Measurements from ENCODE around the gene DHX9.

The DHX9 gene

DNA sequence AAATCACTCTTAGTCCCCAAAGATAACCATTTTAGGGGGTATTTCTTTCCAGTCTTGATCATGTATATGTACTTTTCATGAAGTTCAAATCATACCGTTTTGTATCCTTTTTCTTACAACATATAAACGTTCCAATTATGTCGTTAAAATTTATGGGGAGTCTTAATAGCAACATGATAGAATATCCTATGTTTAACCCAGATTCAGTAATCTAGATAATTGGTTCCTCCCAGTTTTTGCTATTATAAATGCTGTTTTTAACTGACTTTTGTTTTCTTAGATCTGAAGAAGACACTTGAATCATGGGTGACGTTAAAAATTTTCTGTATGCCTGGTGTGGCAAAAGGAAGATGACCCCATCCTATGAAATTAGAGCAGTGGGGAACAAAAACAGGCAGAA lies 3.1 kb downstream of the DHX9 start:
- no peak for FAIRE-seq

DNA sequence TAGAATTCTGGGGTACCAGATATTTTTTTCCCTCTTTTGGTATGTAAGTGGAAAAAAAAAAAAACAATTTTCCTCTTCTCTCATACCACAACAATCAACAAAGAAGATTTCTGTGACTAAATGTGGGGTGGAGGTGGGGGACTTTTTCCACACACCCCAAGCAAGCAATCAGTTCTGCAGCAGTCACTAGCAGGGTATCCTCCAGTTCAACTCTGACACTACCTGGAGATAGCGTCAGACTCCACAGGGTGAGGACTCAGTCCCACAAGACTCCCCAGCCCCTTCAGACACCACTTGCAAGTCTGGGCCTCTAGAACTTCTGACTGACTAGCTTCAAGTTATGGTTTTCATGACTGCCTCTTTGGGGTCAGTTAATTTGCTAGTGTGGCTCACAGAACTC lies 6.2 kb downstream of the DHX9 start:
- no peak for FAIRE-seq

DNA sequence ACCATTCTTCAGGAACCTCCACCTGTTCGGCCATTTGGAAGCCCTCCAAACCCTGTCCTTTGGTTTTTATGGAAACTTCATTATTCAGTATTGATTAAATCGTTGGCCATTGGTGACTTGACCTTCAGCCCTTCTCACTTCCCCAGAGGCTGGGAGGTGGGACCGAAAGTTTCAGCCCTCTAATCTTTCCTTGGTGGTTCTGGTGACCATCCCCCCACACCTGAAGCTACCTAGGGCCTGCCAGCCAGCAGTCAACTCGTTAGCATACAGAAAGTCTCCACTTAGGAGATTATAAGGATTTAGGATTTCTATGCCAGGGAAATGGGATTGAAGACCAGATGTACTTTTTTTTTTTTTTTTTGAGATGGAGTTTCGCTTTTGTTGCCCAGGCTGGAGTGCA lies 6.7 kb downstream of the DHX9 start:
- no peak for FAIRE-seq

DNA sequence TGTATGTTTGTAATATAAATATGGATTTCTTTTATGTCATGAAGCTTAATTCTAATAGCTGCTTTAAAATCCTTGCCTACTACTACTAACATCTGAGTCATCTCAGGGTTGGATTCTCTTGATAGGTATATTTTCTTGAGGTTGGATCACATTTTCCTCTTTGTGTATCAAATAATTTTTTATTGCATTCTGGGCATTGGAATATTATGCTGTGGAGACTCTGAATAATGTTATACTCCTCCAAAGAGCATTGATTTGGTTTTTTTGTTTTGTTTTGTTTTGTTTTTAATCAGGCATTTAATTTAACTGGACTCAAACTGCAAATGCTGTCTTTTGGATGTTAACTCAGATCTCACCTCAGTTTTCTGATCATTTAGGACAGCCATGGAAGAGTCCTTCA lies 8.0 kb downstream of the DHX9 start:
- FAIRE-seq = no peak

DNA sequence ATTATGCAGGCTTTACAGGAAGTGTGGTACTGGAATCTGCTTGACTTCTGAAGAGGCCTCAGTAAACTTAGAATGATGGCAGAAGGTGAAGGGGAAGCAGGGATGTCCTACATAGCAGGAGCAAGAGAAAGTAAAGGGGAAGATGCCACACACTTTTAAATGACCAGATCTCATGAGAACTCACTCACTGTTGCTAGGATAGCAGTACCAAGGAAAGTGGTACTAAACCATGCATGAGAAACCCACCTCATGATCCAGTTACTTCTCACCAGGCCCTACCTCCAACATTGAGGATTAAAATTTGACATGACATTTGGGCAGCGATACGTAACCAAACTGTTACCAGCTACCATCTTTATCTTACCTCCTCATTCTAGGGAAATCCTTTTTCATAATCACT lies 9.6 kb downstream of the DHX9 start:
- FAIRE-seq = no peak

DNA sequence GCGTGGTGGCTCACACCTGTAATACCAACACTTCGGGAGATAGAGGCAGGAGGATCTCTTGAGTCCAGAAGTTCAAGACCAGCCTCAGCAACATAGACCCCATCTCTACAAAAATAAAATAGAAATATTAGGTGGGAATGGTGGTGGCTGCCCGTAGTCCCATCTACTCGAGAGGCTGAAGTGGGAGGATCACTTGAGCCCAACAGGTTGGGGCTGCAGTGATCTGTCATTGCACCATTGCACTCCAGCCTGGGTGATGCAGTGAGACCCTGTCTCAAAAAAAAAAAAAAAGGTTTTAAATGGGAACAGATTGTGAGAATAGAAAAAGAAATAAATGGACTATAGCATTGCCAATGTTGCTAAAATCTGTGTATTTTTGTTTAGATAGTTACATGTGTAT lies 11.2 kb downstream of the DHX9 start:
- FAIRE-seq = no peak

DNA sequence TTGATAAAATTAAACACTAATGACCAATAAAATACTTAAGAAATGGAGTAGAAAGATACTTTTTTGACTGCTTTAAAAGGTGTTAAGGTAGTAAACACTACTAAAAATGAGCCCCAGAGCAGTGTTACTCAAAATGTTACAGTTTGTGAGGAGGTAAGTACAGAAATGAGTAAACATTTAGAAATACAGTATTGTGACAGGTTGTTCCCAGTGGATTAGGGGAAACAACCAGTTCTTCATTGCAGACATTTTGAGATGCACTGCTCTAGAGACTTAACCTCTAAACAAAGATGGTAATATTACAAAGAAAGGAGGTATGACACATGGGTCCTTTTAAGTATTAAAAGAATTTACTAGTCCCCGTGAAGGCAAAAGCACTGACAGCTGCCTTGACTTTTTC lies 12.7 kb downstream of the DHX9 start:
- no peak for FAIRE-seq

DNA sequence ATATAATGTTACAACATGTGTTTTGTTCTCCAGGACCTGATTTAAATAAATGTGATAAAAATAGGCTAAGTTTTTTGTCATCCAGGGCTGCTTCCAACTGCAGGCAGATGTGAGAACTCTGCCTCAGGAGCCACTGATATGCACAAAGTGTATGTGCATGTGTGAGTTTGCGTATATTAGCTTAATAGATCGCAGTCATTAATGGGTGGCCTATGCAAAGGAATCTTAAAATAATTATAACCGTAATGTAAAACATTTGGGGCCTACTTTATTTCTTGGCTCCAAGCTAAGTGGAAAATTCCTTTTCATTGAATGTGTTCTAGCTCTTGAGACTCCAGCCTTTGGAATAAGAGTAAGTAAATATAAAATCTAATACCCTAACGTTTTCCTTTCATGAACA lies 16.8 kb downstream of the DHX9 start:
- FAIRE-seq = no peak

DNA sequence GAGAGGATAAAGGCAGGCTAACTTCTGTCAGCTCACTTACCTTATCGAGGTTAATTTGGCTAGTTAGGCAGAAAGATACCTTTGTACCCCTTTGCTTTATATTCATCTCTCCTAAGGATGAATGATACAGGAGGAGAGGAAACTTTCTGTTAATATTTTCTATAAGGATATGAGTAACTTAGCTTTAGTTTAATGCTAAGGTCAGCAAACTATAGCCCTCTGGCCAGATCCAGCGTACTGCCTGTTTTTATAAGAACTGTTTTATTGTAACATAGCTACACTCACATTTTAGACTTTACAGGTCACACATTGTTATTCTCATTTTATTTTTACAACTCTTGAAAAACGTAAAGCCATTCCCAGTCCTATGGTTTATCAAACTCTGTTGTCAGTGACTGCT lies 18.1 kb downstream of the DHX9 start:
- FAIRE-seq = no peak

DNA sequence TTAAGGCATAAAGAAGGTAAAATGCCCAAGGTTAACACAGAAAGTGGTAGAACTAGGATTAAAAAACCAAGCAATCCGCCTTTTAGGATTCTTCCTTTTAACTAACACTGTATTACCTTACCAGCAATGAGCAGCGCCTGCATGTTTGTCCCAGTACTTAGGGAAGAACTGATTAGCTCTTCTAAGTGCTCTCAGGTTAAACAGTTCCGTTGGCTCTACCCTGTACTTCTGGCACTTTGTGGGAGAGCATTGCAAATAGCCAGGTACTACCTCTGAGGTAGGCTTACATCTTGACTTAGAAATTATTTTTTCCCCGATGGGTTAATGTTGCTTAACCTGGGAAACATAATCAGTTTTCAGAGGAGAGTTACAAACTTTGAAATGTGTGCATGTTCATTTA lies 21.5 kb downstream of the DHX9 start:
- no peak for FAIRE-seq

DNA sequence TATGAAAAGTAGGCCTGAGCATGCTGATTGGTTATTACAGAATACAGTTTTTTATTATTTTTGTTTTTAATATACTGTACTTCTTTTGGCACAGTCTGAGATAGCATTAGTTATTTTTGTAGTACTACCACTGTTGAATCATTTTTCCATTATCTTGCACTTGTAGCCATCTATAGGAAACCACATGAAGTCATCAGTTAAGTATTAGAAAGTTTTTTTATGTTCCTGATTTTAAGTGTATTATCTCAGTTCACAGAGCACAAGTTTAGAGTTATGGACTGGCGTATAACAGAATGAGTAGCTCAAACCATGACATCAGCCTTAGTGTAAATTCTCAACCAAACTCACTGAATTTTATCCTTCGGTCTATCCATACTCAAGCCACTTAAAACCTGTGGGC lies 22.8 kb downstream of the DHX9 start:
- no peak for FAIRE-seq

DNA sequence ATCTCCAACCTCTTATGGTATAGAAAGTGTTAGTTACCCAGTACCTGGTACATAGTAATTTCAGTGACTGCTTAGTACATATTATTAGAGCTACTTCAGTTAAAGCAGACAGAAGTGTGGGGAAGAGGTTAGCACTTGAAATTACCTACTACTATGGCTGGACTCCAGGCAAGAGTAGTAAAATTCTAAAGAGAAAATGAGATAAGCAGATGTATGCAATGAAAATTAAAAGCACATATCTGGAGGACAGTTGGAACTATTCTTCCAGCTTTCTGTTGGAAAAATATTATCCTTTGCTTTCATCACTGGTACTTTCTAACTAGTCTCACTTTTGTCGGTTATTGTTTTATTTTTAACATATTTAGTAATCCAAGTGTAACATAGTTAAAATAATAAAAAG lies 23.7 kb downstream of the DHX9 start:
- no peak for FAIRE-seq

DNA sequence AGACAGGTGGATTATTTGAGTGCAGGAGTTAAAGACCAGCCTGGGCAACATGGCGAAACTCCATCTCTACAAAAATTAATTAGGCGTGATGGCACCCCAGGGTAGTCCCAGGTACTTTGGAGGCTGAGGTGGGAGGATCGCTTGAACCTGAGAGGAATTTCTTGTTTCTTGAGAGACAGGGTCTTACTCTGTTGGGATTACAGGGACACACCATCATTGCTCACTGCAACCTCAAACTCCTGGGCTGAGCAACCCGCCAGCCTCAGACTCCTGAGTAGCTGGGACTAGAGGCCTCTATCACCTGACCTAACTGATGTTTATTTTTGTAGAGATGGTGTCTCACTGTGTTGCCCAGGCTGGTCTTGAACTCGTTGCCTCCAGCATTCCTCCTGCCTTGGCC lies 24.8 kb downstream of the DHX9 start:
- no peak for FAIRE-seq

DNA sequence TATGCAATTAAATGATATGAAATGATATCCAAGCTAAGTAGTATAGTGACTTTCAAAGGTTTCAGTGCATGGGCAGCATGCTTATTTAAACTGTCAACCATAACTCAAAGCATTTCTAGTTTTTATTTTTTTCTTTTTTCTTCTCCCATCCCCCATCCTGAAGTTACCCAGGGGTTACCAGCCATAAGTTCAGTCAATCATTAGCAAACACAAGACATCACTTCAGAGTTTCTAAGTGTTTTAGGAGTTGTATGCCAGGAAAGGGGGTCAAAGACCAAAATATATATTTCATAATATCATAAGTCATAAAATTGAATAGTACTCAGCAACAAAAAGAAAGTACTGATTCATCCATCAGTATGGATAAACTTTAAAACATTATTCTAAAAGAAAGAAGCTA lies 28.7 kb downstream of the DHX9 start:
- FAIRE-seq = no peak

DNA sequence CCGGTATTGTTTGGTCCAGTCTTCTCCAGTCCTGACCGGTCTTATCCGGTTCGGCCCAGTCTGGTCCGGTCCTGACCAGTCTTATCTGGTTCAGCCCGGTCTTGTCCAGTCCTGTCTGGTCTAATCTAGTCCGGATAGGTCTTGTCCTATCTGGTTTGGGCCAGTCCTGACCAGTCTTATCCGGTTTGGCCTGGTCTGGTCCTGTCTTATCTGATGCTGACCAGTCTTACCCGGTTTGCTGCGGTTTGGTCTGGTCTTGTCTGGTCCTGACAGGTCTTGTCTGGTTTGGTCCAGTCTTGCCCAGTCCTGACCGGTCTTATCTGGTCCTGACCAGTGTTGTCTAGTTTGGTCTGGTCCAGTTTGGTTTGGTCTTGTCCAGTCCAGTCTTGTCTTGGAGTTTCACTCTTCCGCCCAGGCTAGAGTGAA lies 30.1 kb downstream of the DHX9 start:
- no peak for FAIRE-seq

DNA sequence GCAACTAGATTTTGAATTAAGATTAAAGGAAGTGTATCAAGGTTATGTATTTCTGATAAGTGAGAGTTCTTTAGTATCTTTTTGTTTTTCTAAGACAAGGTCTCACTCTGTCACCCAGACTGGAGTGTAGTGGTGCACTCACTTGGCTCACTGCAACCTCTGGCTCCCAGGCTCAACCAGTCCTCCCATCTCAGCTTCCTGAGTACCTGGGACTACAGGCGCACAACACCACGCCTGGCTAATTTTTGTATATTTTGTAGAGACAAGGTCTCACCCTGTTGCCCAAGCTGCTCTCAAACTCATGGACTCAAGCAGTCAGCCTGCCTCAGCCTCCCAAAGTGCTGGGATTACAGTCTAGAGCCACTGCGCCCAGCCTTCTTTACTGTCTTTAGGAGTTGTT lies 33.7 kb downstream of the DHX9 start:
- no peak for FAIRE-seq

DNA sequence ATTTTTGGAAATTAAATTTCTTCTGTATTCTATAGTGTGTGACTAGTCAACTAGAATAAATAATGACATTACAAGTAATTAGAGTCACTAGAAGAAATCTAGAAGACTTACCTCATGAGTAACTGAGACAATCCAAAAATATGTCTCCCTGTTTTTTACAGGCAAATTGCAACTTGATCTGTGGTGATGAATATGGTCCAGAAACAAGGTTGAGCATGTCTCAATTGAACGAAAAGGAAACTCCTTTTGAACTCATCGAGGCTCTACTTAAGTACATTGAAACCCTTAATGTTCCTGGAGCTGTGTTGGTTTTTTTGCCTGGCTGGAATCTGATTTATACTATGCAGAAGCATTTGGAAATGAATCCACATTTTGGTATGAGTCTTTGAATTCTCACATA lies 36.7 kb downstream of the DHX9 start:
- no peak for FAIRE-seq

DNA sequence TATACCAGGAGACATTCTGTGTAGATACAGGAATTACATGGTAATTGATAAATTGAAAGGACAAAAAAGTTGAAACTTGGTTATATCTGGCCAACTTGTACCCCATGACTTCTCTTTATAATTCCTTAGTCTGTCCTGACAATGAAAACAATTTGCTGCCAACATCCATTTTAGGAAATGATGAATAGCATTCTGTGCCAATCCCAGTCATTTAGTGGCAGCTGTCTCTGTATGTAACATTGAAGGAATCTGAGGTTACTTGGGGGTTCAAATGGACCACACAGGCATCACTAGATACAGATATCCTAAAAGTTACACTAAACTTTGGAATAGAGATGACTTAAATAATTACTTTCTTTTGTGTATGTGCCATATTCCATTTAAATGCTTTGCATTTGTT lies 38.2 kb downstream of the DHX9 start:
- FAIRE-seq = no peak

DNA sequence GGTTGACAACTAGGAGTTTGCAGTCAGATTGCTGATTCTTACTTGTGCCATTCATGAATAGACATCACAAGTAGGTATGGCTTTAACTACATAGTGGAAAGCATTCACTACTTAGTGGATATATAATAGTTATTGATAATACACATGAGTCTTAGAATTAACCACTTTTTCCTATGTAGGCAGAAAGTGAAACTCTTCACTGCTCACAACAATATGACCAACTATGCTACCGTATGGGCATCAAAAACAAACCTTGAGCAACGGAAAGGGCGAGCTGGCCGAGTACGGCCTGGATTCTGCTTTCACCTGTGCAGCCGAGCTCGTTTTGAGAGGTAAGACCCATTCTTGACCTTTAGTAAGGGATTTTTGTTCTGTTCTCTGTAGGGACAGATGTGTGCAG lies 38.7 kb downstream of the DHX9 start:
- no peak for FAIRE-seq

DNA sequence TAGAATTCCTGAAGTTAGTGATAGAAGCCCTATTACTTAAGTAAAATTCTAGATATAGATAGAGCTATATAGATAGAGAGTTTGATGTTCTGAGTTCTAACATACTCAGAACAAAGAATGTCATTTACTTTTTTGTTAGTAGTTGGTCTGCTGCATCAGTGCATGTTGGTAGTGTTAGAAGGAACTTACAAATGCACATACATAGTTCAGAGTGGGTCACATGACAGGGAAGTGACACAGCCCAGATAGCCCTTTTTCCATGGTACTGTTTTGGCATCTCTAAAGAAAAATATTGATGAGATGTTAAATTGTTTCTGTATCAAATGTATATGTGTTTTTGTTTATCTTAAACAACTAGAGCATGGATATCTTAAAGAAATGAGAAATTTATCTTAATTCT lies 45.7 kb downstream of the DHX9 start:
- FAIRE-seq = no peak

DNA sequence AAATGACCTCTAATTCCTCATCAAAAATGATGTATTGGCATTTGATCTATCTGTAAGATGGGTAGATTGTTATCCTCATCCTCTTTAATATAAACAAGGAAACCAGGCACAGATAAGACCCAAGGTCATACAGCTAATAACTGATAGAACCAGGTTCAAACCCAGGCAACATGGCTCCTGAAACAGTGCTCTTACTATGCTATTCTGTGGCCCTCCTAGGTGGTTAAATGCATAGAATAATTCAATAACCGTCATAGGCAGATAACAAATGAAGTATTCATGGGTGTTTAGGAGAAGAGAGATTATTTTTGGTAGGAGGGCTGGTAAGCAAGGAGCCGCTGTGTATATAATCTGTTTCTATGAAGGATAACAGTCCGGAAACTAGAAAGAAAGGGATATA lies 46.4 kb downstream of the DHX9 start:
- FAIRE-seq = no peak

DNA sequence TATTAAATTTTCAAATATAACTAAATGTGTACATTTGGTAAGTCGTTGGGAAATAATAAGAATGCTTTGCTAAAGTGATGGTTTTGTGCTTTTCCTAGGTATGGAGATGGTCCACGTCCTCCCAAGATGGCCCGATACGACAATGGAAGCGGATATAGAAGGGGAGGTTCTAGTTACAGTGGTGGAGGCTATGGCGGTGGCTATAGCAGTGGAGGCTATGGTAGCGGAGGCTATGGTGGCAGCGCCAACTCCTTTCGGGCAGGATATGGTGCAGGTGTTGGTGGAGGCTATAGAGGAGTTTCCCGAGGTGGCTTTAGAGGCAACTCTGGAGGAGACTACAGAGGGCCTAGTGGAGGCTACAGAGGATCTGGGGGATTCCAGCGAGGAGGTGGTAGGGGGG lies 47.8 kb downstream of the DHX9 start:
- no peak for FAIRE-seq

DNA sequence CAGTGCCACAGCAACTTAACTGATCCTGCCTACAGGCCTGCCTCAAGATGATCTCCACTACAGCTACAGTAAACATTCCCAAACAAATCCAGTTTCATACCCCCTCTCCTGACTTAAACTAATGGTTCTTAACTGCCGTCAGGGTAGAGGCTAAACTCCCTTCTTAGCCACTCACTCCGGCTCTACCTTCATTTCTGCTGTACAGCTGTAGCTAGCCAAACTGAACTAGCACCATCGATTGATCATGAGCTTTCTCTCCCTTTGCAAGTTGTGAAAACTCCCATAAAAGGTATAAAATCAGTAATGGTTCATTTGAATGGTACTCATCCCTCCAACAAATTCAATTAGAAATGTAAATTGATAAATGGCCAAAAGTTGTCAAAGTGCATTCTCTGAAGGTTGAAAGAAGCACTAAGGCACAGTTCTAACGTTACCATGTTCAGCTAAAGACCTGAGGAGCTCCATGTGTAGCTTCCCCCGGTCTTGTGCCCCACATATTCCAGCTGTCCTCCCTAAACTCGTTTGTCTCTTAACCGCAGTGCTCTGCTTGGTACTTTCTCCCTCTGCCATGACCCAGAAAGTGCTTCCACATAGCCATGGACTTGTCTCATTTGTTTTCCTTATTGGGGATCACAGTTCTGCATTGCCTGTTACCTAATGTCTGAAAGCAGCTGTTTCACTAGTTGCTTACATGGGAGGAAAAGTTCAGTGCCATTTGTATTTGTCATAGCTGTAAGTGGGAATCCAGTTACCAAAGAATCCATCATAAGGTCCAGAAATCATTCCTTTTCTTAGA lies 49.8 kb downstream of the DHX9 start:
- FAIRE-seq = peak; percentile 73

DNA sequence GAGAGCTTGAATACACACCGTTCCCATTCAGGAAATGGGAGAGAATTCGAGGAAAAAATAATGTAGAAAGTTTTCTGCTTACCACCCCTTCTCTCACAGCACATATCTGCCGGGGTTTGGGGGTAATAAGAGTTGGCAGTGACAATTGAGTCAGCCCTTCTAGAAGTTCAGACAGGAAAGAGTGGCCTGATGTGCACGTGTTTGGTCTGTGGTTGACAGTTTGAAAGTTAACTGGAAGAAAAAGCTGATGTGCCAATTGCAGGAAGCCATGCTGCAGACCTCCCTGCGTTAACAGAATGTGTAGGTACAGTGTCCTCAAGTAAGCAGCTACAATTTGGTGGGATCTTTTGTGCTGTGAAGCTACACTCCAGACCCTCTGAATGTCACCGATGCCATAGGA lies 50.9 kb downstream of the DHX9 start:
- FAIRE-seq = no peak

DNA sequence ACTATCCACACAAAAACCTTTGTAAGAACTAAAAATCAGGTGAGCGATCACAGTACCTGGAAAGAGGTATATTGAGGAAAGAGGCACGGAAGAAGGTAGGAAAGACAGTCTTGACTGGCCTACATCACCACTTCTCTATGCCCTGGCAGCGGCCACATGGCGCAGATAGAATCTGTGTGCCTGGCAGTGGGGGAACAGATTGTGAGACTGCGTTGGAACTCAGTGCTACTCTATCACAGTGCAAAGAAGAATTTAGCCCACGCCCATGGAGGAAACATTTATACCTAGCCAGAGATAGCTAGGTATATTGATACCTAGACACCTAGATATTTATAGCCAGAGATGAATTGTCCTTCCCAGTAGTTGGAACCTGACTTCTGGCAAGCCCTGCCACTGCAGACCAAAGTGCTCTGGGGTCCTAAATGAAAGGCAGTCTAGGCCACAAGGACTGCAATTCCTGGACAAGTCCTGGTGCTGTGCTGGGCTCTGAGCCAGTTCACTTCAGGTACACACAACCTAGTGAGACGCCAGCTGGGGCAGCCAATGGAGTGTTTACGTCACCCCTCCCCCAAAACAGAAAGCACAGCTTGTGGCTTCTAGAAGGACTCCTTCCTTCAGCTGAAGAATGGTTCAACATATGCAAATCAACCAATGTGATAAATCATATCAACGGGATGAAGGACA lies 51.9 kb downstream of the DHX9 start:
- FAIRE-seq = no peak

Data from TTC549 (cell line).